HFFc6 (cell line): ENCODE measurements around the gene EPHA4. TPM values are rescaled to one million over a fixed set of nuclear protein-coding genes. Genes with fewer than 3 reads are reported as not detected.
"Not testable (repeated sequence)": the region's sequence is repeated elsewhere in the genome, so short reads cannot be mapped to it uniquely, and the experiment has no call there.

Experiments used
- DNase-seq: peaks from one replicate; pipeline ENCODE4 v3.0.0-alpha.2; 2018
- H3K27ac Mint-ChIP-seq: 2 replicates; pipeline ENCODE4 v1.8.0; 2020; ENCODE audit warnings: mild to moderate bottlenecking, mixed read lengths
- H3K27me3 Mint-ChIP-seq: 2 replicates; pipeline ENCODE4 v1.8.0; 2021; ENCODE audit warnings: mild to moderate bottlenecking, moderate library complexity, mixed read lengths; ENCODE audit not compliant: insufficient read depth
- H3K36me3 Mint-ChIP-seq: 2 replicates; pipeline ENCODE4 v1.8.0; 2021; ENCODE audit warnings: low read depth, mixed read lengths
- H3K4me1 Mint-ChIP-seq: 2 replicates; pipeline ENCODE4 v1.8.0; 2020; ENCODE audit warnings: low read depth, mixed read lengths
- H3K4me3 Mint-ChIP-seq: 2 replicates; pipeline ENCODE4 v1.8.0; 2020; ENCODE audit warnings: mild to moderate bottlenecking, moderate library complexity, mixed read lengths
- H3K9me3 Mint-ChIP-seq: 2 replicates; pipeline ENCODE4 v1.8.0; 2020; ENCODE audit warnings: mild to moderate bottlenecking, mixed read lengths
- CTCF ChIP-seq: fragments of 200-600 bp; sonication (generic); IDR thresholded peaks from 2 replicates; pipeline ENCODE4 v1.5.0; 2021; ENCODE audit warnings: antibody characterized with exemption, mild to moderate bottlenecking
- total RNA-seq, 6 experiments: library from RNA; stranded (reverse); fragmentation: NEBNext Ultra II Directional; extraction: Animal tissue kit (Norgen Biotek cat#: 25700); gene quantifications; 2 replicates in 1 of 6; 3 replicates in 5 of 6; pipeline ENCODE4 v1.2.3, GENCODE V29; 2021

The EPHA4 gene
- total RNA-seq, 6 experiments from 2014 or later = 41.4 to 65.3 (median 51.9) TPM

GRCh38 chr2:221517696-221518151 lies 54.4 kb downstream of the EPHA4 start:
- peaks cover 5% of the 10 kb centered on the region; the same call in 1 of the 2 replicates for H3K36me3 Mint-ChIP-seq
- no peak overlapping the region for H3K4me3 Mint-ChIP-seq
- peak; percentile 84 for DNase-seq
- peaks cover 1% of the 10 kb centered on the region; the same call in 1 of the 2 replicates for H3K27me3 Mint-ChIP-seq
- H3K4me1 Mint-ChIP-seq = peaks cover 15% of the 10 kb centered on the region
- no peak overlapping the region for H3K27ac Mint-ChIP-seq
- no peaks in the 10 kb centered on the region for H3K9me3 Mint-ChIP-seq
- no peak for TF ChIP-seq CTCF

GRCh38 chr2:221517146-221517695 lies 54.9 kb downstream of the EPHA4 start:
- Mint-ChIP-seq H3K27me3 (peaks cover 1% of the 10 kb centered on the region; the same call in 1 of the 2 replicates), H3K9me3 (no peaks in the 10 kb centered on the region), H3K36me3 (peaks cover 3% of the 10 kb centered on the region; the same call in 1 of the 2 replicates), H3K27ac (no peak overlapping the region), H3K4me1 (peaks cover 15% of the 10 kb centered on the region), H3K4me3 (no peak overlapping the region)
- no peak for TF ChIP-seq CTCF
- DNase-seq = peak; percentile 5

GRCh38 chr2:221515864-221516263 lies 56.2 kb downstream of the EPHA4 start:
- Mint-ChIP-seq H3K27ac (no peak overlapping the region), H3K36me3 (no peaks in the 10 kb centered on the region), H3K27me3 (peaks cover 1% of the 10 kb centered on the region; the same call in 1 of the 2 replicates), H3K4me3 (no peak overlapping the region), H3K9me3 (no peaks in the 10 kb centered on the region), H3K4me1 (peaks cover 7% of the 10 kb centered on the region; the same call in 1 of the 2 replicates)
- TF ChIP-seq CTCF = no peak
- DNase-seq = no peak

GRCh38 chr2:221514305-221515040 lies 57.6 kb downstream of the EPHA4 start:
- no peak overlapping the region for H3K4me3 Mint-ChIP-seq

GRCh38 chr2:221513232-221513631 lies 58.9 kb downstream of the EPHA4 start:
- Mint-ChIP-seq H3K4me3 (no peak overlapping the region), H3K9me3 (no peaks in the 10 kb centered on the region), H3K27ac (no peak overlapping the region), H3K36me3 (no peaks in the 10 kb centered on the region), H3K27me3 (no peaks in the 10 kb centered on the region; the same call in 1 of the 2 replicates), H3K4me1 (0 out of 2 replicates have a peak, but pooled peaks cover 6% of the 10 kb centered on the region)
- TF ChIP-seq CTCF = no peak
- DNase-seq = no peak

More at GRCh38 chr2:221514305-221515040, 57.6 kb downstream of the EPHA4 start:
- H3K27me3 Mint-ChIP-seq = no peaks in the 10 kb centered on the region; the same call in 1 of the 2 replicates
- no peaks in the 10 kb centered on the region for H3K9me3 Mint-ChIP-seq
- no peak for DNase-seq
- H3K36me3 Mint-ChIP-seq = no peaks in the 10 kb centered on the region
- H3K4me1 Mint-ChIP-seq = 0 out of 2 replicates have a peak, but pooled peaks cover 6% of the 10 kb centered on the region
- H3K27ac Mint-ChIP-seq = no peak overlapping the region
- TF ChIP-seq CTCF = no peak

- not testable (repeated sequence) for H3K36me3 Mint-ChIP-seq, H3K27ac Mint-ChIP-seq, H3K4me1 Mint-ChIP-seq, H3K27me3 Mint-ChIP-seq, H3K4me3 Mint-ChIP-seq, H3K9me3 Mint-ChIP-seq, DNase-seq
These were observed 60.8 kb downstream of the EPHA4 start for GRCh38 chr2:221511325-221511724.
